ENCODE measurements around the gene OCIAD1. TPM values are rescaled to one million over a fixed set of nuclear protein-coding genes. Genes with fewer than 3 reads are reported as not detected.

Gene OCIAD1
- polyA plus RNA-seq, 3 donors = 112 to 145 (median 139) TPM

DNA sequence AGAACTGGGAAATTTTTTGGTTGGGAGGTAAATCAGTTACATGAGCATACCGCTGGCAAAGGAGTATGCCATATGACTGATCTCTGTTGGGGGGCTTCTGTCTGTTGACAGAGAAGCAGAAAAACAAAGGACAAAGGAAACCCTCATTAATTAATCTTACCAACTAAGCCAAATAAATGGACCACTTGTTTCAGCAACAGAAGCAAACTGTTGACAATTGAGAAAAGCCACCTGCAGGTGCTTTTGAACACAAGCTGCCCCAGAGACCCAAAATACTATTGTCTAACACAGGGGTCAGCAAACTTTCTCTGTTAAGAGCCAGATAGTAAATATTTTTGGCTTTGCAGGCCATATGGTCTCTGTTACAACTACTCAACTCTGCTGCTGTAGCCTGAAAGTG, 43.8 kb upstream of the OCIAD1 start:
- Histone ChIP-seq H2AFZ (ENCODE audit: insufficient read depth, low read depth, low read length, poor library complexity, severe bottlenecking) (no peak overlapping the region), H4K20me1 (ENCODE audit: insufficient read depth, low read length) (no peaks in the 10 kb centered on the region), H3K4me3 (replicated peaks in 1 of 3; ENCODE audit: low read depth in 2 of 3, low read length in 3 of 3) (no peak overlapping the region), H3K4me1 (ENCODE audit: control insufficient read depth in 1 of 2, insufficient read depth in 2 of 2, low read length in 2 of 2) (peaks cover under 1 to 1% of the 10 kb centered on the region in 2 donors), H3K36me3 (replicated peaks in 1 of 2; ENCODE audit: control insufficient read depth in 1 of 2, insufficient read depth in 2 of 2, low read length in 2 of 2) (no peaks in the 10 kb centered on the region), H3K27ac (ENCODE audit: low read depth in 1 of 2, low read length in 2 of 2) (no peak overlapping the region), H3K9me3 (replicated peaks in 1 of 2; ENCODE audit: control insufficient read depth in 1 of 2, insufficient read depth in 1 of 2, low read length in 2 of 2) (no peaks in the 10 kb centered on the region), H3K79me2 (ENCODE audit: insufficient read depth, low read length) (no peaks in the 10 kb centered on the region), H3K4me2 (replicated peaks; ENCODE audit: extremely low read depth, low read length, poor library complexity, severe bottlenecking) (no peak overlapping the region), H3K9ac (ENCODE audit: insufficient read depth, low read length, poor library complexity, severe bottlenecking) (no peak overlapping the region), H3K27me3 (ENCODE audit: control insufficient read depth in 2 of 2, insufficient read depth in 2 of 2, low read length in 2 of 2) (no peaks in the 10 kb centered on the region)
- no CpG with 5 or more reads among the region's 1 CpG for WGBS (ENCODE audit: insufficient coverage)
- Mint-ChIP-seq H3K4me1 (peaks cover 5% of the 10 kb centered on the region), H3K4me3 (no peak overlapping the region), H3K9me3 (no peaks in the 10 kb centered on the region), H3K36me3 (no peaks in the 10 kb centered on the region), H3K27ac (no peak overlapping the region), H3K27me3 (ENCODE audit: low read depth in 3 of 3) (peaks cover 0 to 3% (median 1%) of the 10 kb centered on the region in 3 donors)
- TF ChIP-seq, protein P1, sequence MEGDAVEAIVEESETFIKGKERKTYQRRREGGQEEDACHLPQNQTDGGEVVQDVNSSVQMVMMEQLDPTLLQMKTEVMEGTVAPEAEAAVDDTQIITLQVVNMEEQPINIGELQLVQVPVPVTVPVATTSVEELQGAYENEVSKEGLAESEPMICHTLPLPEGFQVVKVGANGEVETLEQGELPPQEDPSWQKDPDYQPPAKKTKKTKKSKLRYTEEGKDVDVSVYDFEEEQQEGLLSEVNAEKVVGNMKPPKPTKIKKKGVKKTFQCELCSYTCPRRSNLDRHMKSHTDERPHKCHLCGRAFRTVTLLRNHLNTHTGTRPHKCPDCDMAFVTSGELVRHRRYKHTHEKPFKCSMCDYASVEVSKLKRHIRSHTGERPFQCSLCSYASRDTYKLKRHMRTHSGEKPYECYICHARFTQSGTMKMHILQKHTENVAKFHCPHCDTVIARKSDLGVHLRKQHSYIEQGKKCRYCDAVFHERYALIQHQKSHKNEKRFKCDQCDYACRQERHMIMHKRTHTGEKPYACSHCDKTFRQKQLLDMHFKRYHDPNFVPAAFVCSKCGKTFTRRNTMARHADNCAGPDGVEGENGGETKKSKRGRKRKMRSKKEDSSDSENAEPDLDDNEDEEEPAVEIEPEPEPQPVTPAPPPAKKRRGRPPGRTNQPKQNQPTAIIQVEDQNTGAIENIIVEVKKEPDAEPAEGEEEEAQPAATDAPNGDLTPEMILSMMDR (IDR thresholded peaks at IDR 0.05) = no peak
- intact Hi-C loops (cut with micrococcal nuclease) = no loop called here
- no peak for DNase-seq

DNA sequence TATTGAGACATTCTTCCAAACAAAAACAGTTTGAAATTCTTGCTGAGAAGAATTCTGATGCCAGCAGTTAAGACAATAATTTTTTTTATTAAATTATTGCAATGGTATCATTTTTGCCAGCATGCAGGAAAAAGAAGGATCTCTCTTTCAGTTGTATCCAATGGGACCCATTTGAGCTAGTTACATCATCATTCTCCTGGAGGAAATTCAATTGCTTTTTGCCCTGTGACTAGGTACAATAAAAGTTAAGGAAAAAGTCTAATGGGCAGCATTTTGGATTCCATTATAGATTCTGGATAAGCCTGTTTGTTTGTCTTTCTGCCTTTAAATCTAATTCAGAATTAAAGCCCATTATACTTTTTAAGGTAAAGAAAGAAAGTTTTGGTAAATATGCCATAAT, 40.3 kb upstream of the OCIAD1 start:
- Histone ChIP-seq H3K4me1 (ENCODE audit: control insufficient read depth in 1 of 2, insufficient read depth in 2 of 2, low read length in 2 of 2) (peaks cover 12% of the 10 kb centered on the region in 2 donors), H3K79me2 (ENCODE audit: insufficient read depth, low read length) (no peaks in the 10 kb centered on the region), H3K27me3 (ENCODE audit: control insufficient read depth in 2 of 2, insufficient read depth in 2 of 2, low read length in 2 of 2) (no peaks in the 10 kb centered on the region), H4K20me1 (ENCODE audit: insufficient read depth, low read length) (no peaks in the 10 kb centered on the region), H3K9me3 (replicated peaks in 1 of 2; ENCODE audit: control insufficient read depth in 1 of 2, insufficient read depth in 1 of 2, low read length in 2 of 2) (no peaks in the 10 kb centered on the region), H3K4me3 (replicated peaks in 1 of 3; ENCODE audit: low read depth in 2 of 3, low read length in 3 of 3) (no peak overlapping the region), H3K27ac (ENCODE audit: low read depth in 1 of 2, low read length in 2 of 2) (no peak overlapping the region), H3K9ac (ENCODE audit: insufficient read depth, low read length, poor library complexity, severe bottlenecking) (no peak overlapping the region), H2AFZ (ENCODE audit: insufficient read depth, low read depth, low read length, poor library complexity, severe bottlenecking) (no peak overlapping the region), H3K36me3 (replicated peaks in 1 of 2; ENCODE audit: control insufficient read depth in 1 of 2, insufficient read depth in 2 of 2, low read length in 2 of 2) (no peaks in the 10 kb centered on the region), H3K4me2 (replicated peaks; ENCODE audit: extremely low read depth, low read length, poor library complexity, severe bottlenecking) (no peak overlapping the region)
- no peak for DNase-seq
- H3K27ac Mint-ChIP-seq = no peak overlapping the region
- H3K4me1 Mint-ChIP-seq = peaks cover 22% of the 10 kb centered on the region
- intact Hi-C loops (cut with micrococcal nuclease) = no loop called here
- TF ChIP-seq, protein P1 (IDR thresholded peaks at IDR 0.05) = no peak
- H3K36me3 Mint-ChIP-seq = no peaks in the 10 kb centered on the region
- H3K4me3 Mint-ChIP-seq = no peak overlapping the region
- H3K9me3 Mint-ChIP-seq = no peaks in the 10 kb centered on the region
- H3K27me3 Mint-ChIP-seq (ENCODE audit: low read depth in 3 of 3) = peaks cover 0 to 3% (median 1%) of the 10 kb centered on the region in 3 donors
